ENCODE results near the gene RPS10. TPM values are rescaled to one million over a fixed set of nuclear protein-coding genes. Genes with fewer than 3 reads are reported as not detected.
"Not testable (repeated sequence)": the region's sequence is repeated elsewhere in the genome, so short reads cannot be mapped to it uniquely, and the experiment has no call there.

The RPS10 gene
- total RNA-seq, 1 donor from 2014 or later: 1,455 TPM

DNA sequence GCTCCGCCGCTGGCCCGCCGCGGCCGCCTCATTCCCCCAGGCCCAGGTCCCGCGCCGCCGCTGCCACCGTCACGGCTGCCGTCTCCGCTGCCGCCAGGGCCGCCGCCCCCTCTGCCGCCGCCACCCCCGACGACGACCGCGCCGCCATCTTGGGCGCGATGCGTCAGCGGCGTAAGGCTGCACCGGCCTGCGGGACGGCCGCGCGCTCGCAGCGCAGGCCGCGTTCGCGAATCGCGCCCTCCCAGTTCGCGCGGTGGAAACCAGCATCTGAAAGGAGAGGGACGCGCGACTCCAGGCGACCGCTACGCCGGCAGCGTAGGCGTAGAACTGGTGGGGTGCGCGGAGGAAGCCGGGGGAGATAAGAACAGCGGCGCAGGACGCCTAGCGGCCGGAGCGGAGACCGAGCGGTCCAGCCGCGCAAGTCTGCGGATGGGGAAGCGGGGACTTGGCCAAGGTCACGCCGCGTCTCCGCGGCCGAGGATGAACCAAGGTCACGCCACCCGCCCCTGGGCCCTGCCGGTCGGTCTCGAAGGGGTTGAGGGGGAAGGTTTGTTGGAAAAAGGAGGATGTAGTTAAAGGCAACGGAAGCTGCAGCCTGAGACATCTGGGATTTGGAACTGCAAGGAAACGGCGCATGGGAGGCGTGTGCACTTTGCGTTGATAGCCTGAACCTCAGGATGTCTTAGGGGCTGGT is 33.2 kb downstream of the RPS10 start, which contains the start of gene NUDT3:
TSS of gene NUDT3 (minus strand) at position 173 of the 694 bp plus-strand sequence. CDS start 307 bp downstream, outside the sequence.
- DNase-seq: peak; percentile 97

DNA sequence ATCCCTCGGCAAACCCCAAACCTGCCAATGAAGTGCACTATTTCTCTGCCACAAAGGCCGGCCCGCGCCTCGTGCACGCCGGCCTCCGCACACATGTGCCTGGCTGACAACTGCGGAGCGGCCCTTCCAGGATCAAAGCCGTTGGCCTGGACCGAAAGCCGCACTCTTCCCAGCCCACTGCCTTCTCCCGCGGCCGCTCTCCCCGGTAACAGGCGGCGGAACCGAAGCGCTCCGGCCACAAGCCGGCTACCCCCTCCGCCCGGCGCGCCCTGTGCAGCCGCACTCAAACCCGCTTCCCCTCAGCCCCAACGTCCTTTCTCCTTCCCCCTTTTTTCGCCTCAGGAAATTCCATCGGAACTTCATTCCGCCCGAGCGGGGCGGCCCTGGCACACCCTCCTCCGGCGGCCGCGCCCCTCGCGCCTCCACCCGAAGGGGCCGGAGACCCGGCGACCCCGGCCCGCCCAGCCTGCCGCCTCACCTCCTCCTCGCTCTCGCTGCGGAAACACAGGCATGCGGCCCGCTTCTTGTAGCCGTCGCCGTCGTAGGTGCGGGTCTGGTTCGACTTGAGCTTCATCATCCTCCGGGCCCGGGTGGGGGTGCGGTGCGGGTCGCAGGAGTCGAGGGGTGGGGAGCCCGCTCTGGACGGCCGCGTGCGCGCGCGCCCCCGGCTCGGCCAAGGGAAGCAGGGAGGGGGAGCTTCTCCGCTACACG is 33.9 kb downstream of the RPS10 start:
- DNase-seq: peak; percentile 49

DNA sequence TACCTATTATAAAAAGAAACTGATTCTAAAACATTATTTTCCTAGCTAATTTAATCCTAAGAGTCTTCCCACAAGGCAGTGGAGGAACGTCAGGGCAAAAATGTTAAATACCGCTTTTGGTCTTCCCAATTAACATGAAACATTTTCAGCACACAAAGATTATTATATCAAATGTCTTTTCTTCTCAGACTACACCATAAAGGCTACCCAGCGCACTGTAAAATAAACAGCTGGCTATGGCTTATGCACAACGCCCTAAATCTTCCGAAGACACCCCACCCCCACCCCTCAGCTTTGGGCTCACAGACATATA is 34.4 kb downstream of the RPS10 start:
- DNase-seq: no peak

DNA sequence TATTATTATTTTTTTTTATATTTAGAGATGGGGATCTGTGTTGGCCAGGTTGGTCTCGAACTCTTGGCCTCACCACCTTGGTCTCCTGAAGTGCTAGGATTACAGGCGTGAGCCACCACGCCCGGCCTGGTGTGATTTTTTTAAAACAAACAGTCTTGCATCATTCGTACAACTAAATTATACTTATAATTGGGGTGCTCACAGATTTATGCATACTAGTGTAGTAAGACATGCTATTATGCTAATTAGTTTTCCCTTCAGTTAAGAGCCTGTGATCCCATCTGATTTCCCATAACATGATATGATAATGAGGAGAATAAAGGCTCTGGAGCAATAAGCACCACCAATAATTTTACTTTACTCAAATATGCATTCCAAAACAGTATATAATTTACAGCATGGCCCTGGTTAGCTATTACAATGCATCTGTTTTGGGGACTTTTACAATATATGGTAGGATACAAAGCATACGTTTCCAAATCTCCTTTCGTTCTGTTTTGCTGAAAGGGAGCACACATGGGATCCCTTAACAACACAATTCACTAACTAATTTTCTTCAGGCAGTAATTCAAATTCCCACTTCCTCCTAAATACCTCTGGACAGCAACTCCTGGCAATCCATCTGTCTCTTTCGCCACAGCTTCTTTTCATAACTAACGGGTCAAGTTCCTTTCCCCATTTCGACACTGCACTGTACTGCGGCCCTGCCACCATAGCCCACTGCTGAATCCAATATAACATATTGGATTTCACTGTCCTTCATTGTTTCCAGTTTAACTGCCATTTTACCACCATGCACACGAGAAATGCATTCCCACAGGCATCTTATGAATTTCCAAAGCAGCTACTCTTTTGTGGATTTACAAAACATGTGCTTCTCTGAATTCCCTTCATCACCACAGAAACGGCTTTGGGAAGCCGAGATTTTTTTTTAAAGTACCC is 35.1 kb downstream of the RPS10 start:
- DNase-seq: peak; percentile 53

DNA sequence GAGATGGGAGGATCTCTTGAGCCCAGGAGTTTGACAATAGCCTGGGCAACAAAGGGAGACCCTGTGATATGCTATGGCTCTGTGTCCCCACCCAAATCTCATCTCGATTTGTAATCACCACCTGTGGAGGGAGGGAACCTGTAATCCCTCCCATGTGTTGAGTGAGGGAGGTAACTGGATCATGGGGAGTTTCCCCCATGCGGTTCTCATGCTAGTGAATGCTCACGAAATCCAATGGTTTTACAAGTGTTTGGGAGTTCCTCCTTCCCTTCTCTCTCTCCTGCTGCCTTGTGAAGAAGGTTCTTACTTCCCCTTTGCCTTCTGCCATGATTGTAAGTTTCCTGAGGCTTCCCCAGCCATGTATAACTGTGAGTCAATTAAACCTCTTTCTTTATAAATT is 36.8 kb downstream of the RPS10 start:
- DNase-seq: no peak

DNA sequence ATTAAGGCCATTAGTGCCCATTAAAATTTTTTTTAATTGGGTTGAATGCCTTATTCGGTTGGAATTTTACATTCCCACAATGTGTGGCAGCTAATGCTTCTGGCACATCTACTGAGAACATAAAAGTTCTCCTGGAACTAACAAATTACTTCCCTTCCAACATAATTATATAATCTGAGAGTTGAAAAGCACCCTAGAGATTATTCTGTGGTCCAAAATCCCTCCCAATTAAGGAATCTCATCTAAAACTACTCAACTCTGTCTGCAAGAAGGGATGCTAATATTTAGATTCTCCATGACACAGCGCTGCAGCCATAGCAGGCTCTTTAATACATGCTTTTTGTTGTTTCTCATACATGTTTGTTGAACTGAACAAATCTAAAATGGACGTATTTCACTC is 37.4 kb downstream of the RPS10 start:
- no peak for DNase-seq

DNA sequence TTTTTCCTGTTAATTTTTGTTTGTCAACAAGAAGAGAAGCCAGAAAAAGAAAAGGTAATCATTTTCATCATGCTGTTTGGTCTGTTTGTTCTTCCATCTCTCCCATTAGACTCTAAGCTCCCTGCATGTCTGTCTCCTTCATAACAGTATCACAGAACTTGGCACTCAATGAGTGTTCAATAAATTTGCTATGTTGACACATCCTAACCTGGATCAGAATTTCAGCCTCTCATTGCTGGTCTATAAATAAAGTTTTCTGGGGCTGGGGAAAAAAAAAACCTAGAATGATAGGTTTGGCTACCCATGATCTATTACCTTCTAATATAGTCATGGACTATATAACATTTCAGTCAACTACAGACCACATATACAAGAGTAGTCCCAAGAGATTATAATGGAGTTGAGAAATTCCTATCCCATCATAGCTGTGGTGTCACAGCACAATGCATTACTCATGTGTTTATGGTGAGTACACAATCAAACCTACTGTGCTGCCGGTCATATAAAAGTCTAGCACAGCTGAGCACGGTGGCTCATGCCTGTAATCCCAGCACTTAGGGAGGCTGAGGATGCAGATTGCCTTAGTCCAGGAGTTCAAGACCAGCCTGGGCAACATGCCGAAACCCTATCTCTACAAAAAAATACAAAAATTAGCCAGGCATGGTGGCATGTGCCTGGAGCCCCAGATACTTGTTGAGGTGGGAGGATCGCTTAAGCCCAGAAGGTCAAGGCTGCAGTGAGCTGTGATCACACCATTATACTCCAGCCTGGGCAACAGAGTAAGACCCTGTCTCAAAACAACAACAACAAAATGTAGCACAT is 39.3 kb downstream of the RPS10 start:
- peak; percentile 14 for DNase-seq

DNA sequence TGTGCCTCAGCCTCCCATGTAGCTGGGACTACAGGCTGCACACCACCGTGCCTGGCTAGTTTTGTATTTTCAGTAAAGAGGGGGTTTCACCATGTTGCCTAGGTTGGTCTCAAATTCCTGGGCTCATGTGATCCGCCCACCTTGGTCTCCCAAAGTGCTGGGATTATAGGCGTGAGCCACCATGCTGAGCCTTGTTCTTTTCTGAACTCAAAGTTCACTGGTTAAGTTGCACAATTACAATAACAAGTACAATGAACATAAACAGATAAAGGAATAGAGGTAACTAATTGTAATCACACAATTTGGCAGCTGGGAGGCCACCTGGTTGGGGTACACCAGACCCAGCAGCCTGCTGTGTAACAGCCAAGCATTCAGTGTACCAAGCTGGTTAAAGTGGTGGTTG is 40.1 kb downstream of the RPS10 start:
- DNase-seq: no peak

DNA sequence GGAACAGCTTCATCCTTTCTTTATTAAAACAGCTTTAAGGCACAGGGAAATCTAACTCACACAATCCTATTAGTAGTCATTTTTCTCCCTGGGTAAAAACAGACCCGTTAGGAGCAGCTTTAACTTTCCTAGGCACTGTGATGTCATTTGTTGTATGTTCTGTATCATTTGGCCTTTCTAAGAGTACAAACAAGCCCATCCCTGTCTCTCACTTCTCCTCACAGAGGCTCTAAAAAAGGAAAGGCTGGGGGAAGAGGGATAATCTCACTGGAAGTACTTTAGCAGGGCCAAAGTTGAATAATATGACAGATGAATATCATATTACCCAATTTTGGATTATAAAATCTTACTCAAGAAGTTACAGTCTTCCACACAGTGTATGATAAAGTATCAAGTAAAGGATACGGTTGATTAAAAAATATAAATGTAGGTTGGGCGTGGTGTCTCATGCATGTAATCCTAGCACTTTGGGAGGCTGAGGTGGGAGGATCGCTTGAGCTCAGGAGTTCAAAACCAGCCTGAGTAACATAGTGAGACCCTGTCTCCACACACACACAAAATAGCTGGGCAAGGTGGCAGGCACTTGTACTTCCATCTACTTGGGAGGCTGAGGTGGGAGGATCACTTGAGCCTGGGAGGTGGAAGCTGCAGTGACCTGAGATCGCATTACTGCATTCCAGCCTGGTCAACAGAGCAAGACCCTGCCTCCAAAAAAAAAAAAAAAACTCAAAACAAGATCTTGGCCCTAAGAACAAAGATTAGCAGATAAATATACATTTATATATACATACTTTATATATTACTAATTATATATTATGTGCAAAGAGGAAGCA is 41.3 kb downstream of the RPS10 start:
- no peak for DNase-seq

DNA sequence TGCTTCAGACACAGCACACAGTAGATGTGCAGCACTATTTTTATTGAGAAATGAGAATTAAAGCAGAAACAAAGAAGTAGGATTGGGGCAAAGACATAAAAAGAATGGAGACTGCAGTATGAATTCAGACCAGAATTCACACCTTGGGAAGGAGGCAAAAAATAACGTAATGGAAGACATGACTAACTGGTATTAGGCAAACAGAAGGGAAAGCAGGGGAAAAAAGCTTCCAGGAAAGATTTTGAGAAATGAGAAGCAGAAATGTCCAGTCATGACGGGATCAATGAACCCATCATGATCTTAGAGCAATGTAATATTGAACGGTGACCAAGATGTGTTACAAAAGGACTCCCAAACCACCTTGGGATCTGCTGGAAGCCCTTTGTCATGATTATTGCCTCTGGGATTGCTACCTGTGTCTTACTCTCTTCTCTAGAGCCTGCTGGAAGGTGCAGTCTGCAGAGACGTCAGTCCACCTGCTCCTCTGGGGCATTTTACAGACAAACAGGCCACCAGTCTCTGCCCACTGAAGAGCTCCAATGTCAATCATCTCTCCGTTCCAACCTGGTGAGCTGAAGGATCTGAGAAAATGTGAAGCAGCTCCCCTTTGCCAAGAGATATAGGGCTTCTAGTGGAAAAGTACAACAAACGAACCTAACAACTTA is 42.1 kb downstream of the RPS10 start:
- DNase-seq: no peak

DNA sequence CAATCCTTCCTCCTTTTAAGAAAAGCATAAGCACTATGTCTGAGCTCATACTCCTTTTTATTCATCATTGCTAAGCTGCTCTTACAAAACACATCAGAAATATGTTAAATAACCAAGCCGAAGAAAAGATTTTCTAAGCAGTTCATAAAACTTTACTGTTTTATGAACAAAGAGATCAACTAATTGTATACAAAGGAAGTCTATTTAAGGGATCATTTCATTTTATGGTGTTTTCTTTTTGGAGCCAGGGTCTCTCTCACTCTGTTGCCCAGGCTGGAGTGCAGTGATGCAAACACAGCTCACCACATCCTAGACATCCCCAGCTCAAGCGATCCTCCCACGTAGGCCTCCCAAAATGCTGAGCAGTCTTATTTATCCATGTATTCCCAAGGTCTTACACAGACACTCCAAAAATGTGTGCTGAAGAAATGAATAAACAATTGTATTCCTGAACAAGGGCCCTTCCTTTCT is 42.7 kb downstream of the RPS10 start:
- no peak for DNase-seq

DNA sequence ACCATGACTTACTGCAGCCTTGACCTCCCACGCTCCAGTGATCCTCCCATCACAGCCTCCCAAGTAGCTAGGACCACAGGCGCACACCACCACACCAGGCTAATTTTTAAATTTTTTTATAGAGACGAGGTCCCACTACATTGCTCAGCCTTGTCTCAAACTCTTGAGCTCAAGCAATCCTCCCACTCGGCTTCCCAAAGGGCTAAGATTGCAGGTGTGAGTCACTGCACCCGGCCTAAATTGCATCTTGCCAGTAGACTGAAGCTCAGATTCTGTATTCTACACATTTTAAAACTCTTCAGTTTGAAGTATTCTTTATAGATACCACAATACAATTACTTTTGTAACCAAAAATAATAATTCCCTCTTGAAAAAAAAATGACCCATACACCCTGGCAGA is 44.8 kb downstream of the RPS10 start:
- DNase-seq: no peak

DNA sequence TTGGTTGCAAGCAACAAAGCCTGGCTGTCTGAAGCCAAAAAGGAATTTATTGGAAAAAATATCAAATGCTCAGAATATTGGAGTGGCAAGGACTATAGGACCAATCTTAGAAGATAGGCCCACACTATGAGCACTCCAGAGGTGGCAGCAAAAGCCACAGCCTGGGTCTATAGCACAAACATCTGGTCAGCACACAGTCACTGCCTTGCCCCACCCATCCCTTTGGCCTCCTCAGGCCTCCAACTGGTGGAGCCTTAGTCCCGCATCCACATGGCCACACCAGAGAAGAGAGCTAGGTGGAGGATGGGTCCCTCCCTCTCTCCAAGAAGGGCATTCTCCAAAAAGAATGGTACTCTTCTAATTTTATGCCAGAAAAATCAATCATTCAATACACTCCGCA is 47.4 kb downstream of the RPS10 start:
- no peak for DNase-seq

DNA sequence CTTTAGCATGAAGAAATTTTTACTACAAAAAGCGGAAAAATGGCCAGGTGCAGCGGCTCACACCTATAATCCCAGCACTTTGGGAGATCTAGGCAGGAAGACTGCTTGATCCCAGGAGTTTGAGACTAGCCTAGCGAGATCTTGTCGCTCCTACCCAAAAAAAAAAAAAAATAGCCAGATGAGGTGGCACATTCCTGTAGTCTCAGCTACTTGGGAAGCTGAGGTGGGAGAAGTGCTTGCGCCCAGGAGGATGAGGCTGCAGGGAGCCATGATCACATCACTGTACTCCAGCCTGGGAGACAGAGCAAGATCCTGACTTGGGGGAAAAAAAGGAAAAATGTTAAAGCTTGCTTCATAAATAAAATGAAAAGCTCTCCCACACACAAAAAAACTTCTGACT is 47.9 kb downstream of the RPS10 start:
- no peak for DNase-seq

DNA sequence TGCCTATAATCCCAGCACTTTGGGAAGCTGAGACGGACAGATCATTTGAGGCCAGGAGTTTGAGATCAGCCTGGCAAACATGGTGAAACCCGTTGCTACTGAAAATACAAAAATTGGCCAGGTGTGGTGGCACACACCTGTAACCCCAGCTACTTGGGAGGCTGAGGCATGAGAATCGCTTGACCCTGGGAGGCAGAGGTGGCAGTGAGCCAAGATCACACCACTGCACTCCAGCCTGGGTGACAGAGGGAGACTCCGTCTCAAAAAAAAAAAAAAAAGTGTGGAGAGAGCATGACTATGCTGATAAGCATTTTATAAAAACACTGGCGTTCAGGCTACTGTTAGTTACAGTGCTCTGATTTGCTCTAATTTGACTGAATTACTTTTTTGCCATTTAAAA is 48.3 kb downstream of the RPS10 start:
- DNase-seq: not testable (repeated sequence)

DNA sequence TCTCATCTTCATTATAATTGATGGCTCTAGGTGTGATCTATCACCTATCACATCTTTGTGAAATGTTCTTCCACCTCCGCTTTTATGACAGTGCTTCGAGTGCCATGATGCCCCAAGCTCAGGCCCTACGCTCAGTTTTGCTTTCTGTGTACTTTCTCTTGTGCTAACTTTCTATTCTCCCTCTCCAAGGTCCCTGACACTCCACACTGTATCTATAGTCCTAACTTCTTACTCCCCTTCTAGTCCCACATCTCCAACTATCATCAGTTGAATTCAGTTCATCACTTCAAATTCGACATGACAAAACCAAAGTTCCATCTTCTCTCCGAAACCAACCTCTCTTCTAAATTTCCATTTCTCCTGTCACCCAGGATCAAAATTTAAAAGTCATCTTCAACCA is 50.0 kb downstream of the RPS10 start:
- no peak for DNase-seq

DNA sequence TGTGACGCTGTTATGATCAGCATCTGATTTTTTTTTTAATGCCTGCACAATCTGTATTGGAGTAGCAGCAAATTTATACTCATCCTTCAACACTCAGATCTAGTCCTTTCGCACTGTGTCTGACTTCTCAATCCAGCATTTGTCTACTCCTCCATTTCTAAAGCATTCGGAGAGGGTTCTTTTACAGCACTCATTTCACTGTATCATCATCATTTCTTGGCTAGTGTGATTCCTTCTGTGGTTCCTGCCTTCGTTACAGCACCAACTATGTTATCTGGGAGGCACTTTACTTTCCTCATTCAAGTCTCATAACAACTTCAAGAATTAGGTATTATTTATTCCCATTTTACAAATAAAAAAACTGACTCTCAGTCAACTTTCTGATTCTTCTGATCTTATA is 51.4 kb downstream of the RPS10 start:
- no peak for DNase-seq

DNA sequence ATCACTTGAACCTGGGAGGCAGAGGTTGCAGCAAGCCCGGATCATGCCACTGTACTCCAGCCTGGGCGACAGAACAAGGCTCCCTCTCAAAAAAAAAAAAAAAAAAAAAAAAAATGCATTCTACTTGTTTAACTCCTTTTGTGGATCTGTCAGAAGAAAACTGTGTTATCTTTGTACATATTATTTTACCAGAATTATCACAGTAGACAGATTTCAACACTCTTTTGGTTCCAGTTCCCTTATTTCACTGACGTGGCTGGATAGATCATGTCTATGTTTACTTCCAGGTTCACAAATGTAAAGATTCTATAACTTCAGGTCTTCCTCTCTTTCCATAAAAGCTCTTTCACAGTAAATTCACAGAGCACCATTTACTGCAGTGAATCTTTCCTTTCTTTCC is 51.8 kb downstream of the RPS10 start:
- no peak for DNase-seq

DNA sequence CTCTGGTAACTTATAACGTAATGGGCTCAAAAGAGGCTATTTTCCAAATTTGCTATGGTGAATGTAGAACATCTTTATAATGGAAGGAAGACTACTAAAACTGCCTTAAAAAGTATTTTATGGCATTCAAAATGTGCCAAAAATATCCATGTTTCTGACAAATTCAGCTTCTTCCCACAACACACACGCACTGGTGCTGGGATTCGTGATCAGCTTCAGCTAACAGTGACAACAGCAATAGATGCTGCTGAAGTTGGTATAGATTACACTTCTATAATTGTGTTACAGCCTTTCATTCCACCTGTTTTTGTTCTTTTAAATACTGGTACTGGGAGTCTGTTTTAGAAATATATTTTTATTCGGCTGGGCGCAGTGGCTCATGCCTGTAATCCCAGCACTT is 52.4 kb downstream of the RPS10 start:
- DNase-seq: no peak

DNA sequence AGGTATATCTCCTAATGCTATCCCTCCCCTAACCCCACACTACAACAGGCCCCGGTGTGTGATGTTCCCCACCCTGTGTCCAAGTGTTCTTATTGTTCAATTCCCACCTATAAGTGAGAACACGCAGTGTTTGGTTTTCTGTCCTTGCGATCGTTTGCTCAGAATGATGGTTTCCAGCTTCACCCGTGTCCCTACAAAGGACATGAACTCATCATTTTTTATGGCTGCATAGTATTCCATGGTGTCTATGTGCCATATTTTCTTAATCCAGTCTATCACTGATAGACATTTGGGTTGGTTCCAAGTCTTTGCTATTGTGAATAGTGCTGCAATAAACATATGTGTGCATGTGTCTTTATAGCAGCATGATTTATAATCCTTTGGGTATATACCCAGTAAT is 54.0 kb downstream of the RPS10 start:
- not testable (repeated sequence) for DNase-seq

DNA sequence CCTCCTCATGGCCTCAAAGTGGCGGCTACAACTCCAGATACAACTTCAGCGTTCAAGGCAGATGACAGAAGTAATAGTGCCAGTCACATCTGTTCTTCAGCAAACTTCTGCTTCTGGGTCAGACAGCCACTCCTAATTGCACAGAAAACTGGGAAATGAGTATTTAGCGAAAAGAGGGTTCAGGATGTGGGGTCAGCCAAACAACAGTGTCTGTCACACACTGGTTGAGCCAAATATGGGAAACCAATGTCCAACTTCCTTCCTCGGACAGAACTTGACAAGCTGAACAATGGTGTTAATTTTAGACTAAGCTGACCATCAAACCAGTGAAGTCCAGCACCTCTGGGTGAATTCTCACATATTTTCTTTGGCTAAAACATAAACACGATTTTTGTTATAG is 55.5 kb downstream of the RPS10 start:
- peak; percentile 26 for DNase-seq

All from skin of body (tissue), 2 donors.